NB4 (cell line): ENCODE data around the gene UNC13B.

Source experiments
- CTCF ChIP-seq: IDR thresholded peaks from one replicate; pipeline ENCODE4 v1.5.1; 2012; ENCODE audit warnings: low read depth, low read length
- MAX ChIP-seq: IDR thresholded peaks from 2 replicates; pipeline ENCODE4 v1.6.1; 2011; ENCODE audit warnings: low read depth, low read length

GRCh38 chr9:35348109-35348508 lies 186.3 kb downstream of the UNC13B start:
- TF ChIP-seq MAX (no peak), CTCF (no peak)
